ENCODE data around the gene SMYD4. TPM values are rescaled to one million over a fixed set of nuclear protein-coding genes. Genes with fewer than 3 reads are reported as not detected.

Gene SMYD4, protein sequence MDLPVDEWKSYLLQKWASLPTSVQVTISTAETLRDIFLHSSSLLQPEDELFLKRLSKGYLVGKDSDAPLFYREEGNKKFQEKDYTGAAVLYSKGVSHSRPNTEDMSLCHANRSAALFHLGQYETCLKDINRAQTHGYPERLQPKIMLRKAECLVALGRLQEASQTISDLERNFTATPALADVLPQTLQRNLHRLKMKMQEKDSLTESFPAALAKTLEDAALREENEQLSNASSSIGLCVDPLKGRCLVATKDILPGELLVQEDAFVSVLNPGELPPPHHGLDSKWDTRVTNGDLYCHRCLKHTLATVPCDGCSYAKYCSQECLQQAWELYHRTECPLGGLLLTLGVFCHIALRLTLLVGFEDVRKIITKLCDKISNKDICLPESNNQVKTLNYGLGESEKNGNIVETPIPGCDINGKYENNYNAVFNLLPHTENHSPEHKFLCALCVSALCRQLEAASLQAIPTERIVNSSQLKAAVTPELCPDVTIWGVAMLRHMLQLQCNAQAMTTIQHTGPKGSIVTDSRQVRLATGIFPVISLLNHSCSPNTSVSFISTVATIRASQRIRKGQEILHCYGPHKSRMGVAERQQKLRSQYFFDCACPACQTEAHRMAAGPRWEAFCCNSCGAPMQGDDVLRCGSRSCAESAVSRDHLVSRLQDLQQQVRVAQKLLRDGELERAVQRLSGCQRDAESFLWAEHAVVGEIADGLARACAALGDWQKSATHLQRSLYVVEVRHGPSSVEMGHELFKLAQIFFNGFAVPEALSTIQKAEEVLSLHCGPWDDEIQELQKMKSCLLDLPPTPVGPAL
- total RNA-seq = 7.6 TPM

- H3K36me3 ChIP-seq = peaks cover 14 to 15% of the 10 kb centered on the region in 2 donors
- intact Hi-C loops (cut with DNase I) = loop anchor here (2.0 kb wide), 1 partner anchor 105 kb away; the partner anchor contains the start of gene WDR81
- TF ChIP-seq CTCF (IDR thresholded peaks at IDR 0.05) = no peak
Measured at GRCh38 chr17:1829592-1830257, at the start of gene SMYD4, which contains the start of gene RPA1. Gene SMYD4, minus strand, starts transcription at chr17:1829902. Its CDS starts 1,908 bp downstream, at chr17:1827994. Gene RPA1, plus strand, starts transcription at chr17:1830005. Its CDS starts 89 bp downstream, at chr17:1830094.

GRCh38 chr17:1878419-1879121 lies 48.9 kb upstream of the SMYD4 start:
- Histone ChIP-seq H3K27me3 (no peaks in the 10 kb centered on the region), H3K4me1 (no peaks in the 10 kb centered on the region), H3K9me3 (no peaks in the 10 kb centered on the region), H3K36me3 (peaks cover 71 to 90% of the 10 kb centered on the region in 2 donors), H3K27ac (no peak overlapping the region), H3K4me3 (no peak overlapping the region)
- no peak for DNase-seq (ENCODE audit: low spot score in 2 of 2)
- intact Hi-C loops (cut with DNase I) = no loop called here
- no peak for TF ChIP-seq CTCF (IDR thresholded peaks at IDR 0.05)

More at GRCh38 chr17:1829592-1830257, at the start of gene SMYD4, which contains the start of gene RPA1:
- Histone ChIP-seq H3K27me3 (no peaks in the 10 kb centered on the region), H3K4me1 (peaks cover 0 to 8% of the 10 kb centered on the region in 2 donors), H3K9me3 (no peaks in the 10 kb centered on the region), H3K4me3 (peak within 1 kb of the TSS; percentile 90 to 95), H3K27ac (peak within 1 kb of the TSS; percentile 80 to 81)
- DNase-seq (ENCODE audit: low spot score in 2 of 2) = peak; percentile 47 to 91

GRCh38 chr17:1875597-1875996 lies 45.9 kb upstream of the SMYD4 start:
- H3K27me3 ChIP-seq = no peaks in the 10 kb centered on the region
- intact Hi-C loops (cut with DNase I) = no loop called here
- no peaks in the 10 kb centered on the region for H3K4me1 ChIP-seq
- TF ChIP-seq CTCF (IDR thresholded peaks at IDR 0.05) = no peak
- no peak overlapping the region for H3K27ac ChIP-seq
- no peak for DNase-seq (ENCODE audit: low spot score in 2 of 2)
- no peaks in the 10 kb centered on the region for H3K9me3 ChIP-seq
- peaks cover 65 to 75% of the 10 kb centered on the region in 2 donors for H3K36me3 ChIP-seq
- H3K4me3 ChIP-seq = no peak overlapping the region

- TF ChIP-seq CTCF (IDR thresholded peaks at IDR 0.05) = no peak
- H3K9me3 ChIP-seq = no peaks in the 10 kb centered on the region
- peaks cover 50 to 54% of the 10 kb centered on the region in 2 donors for H3K36me3 ChIP-seq
- H3K27me3 ChIP-seq = no peaks in the 10 kb centered on the region
- no peak for DNase-seq (ENCODE audit: low spot score in 2 of 2)
- no peak overlapping the region for H3K4me3 ChIP-seq
- H3K4me1 ChIP-seq = no peaks in the 10 kb centered on the region
- intact Hi-C loops (cut with DNase I) = no loop called here
- no peak overlapping the region for H3K27ac ChIP-seq
Measured at GRCh38 chr17:1873418-1873817, 43.7 kb upstream of the SMYD4 start.

DNA sequence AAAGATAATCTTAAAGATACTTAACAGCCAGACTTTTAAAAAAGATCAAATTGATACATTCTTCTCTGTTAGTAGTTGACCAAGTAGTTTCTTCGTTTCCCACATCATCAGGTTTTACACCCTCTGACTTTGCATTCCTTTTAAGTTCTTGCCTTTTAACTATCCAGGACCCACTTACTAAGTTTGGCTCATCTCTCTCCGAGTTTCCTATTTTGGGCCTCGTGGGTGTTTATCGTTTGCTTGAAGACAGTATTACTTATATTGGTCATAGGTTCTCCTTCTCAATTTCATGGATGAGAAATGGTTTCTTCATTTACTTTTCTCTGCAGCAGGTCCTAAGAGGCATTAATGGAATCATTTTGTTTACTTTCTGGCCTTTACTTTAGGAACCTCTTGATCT lies 43.3 kb upstream of the SMYD4 start:
- DNase-seq (ENCODE audit: low spot score in 2 of 2) = no peak
- Histone ChIP-seq H3K9me3 (no peaks in the 10 kb centered on the region), H3K4me3 (no peak overlapping the region), H3K27me3 (no peaks in the 10 kb centered on the region), H3K27ac (no peak overlapping the region), H3K4me1 (no peaks in the 10 kb centered on the region), H3K36me3 (peaks cover 47 to 49% of the 10 kb centered on the region in 2 donors)
- intact Hi-C loops (cut with DNase I) = no loop called here
- no peak for TF ChIP-seq CTCF (IDR thresholded peaks at IDR 0.05)

Data from ascending aorta (tissue), 2 donors.